Measurements from ENCODE around the gene ACTR3. TPM values are rescaled to one million over a fixed set of nuclear protein-coding genes. Genes with fewer than 3 reads are reported as not detected.

The ACTR3 gene
- total RNA-seq, 1 donor from 2014 or later: 105 TPM

GRCh38 chr2:113863144-113863543 is 26.7 kb upstream of the ACTR3 start:
- Histone ChIP-seq H3K9me3 (no peaks in the 10 kb centered on the region), H3K27me3 (no peaks in the 10 kb centered on the region), H3K36me3 (no peaks in the 10 kb centered on the region), H3K27ac (no peak overlapping the region), H3K4me3 (no peak overlapping the region), H3K4me1 (peaks cover 16% of the 10 kb centered on the region)
- DNase-seq (ENCODE audit: extremely low spot score in 2 of 2): no peak
- TF ChIP-seq CTCF (IDR thresholded peaks at IDR 0.05) (no peak), POLR2AphosphoS5 (IDR thresholded peaks at IDR 0.05; ENCODE audit: insufficient read depth in 1 of 2, low read depth in 1 of 2) (no peak)
- intact Hi-C loops (cut with DNase I): no loop called here

GRCh38 chr2:113867571-113867970 is 22.3 kb upstream of the ACTR3 start:
- no peak for TF ChIP-seq CTCF (IDR thresholded peaks at IDR 0.05)
- no peak for TF ChIP-seq POLR2AphosphoS5 (IDR thresholded peaks at IDR 0.05; ENCODE audit: insufficient read depth in 1 of 2, low read depth in 1 of 2)
- no peak for TF ChIP-seq POLR2A (IDR thresholded peaks at IDR 0.05)
- intact Hi-C loops (cut with DNase I): no loop called here
- Histone ChIP-seq H3K27me3 (no peaks in the 10 kb centered on the region), H3K4me3 (no peak overlapping the region), H3K36me3 (no peaks in the 10 kb centered on the region), H3K4me1 (no peaks in the 10 kb centered on the region), H3K9me3 (no peaks in the 10 kb centered on the region), H3K27ac (no peak overlapping the region)
- no peak for DNase-seq (ENCODE audit: extremely low spot score in 2 of 2)

GRCh38 chr2:113869253-113869652 is 20.6 kb upstream of the ACTR3 start:
- H3K9me3 ChIP-seq: no peaks in the 10 kb centered on the region
- H3K27me3 ChIP-seq: no peaks in the 10 kb centered on the region
- H3K36me3 ChIP-seq: no peaks in the 10 kb centered on the region
- DNase-seq (ENCODE audit: extremely low spot score in 2 of 2): no peak
- intact Hi-C loops (cut with DNase I): no loop called here
- no peak overlapping the region for H3K4me3 ChIP-seq
- no peak for TF ChIP-seq POLR2AphosphoS5 (IDR thresholded peaks at IDR 0.05; ENCODE audit: insufficient read depth in 1 of 2, low read depth in 1 of 2)
- TF ChIP-seq CTCF (IDR thresholded peaks at IDR 0.05): no peak
- TF ChIP-seq POLR2A (IDR thresholded peaks at IDR 0.05): no peak
- no peak overlapping the region for H3K27ac ChIP-seq
- H3K4me1 ChIP-seq: no peaks in the 10 kb centered on the region

GRCh38 chr2:113872201-113872600 is 17.7 kb upstream of the ACTR3 start:
- no peak for DNase-seq (ENCODE audit: extremely low spot score in 2 of 2)
- no peaks in the 10 kb centered on the region for H3K9me3 ChIP-seq
- intact Hi-C loops (cut with DNase I): no loop called here
- H3K27ac ChIP-seq: no peak overlapping the region
- no peak overlapping the region for H3K4me3 ChIP-seq
- no peaks in the 10 kb centered on the region for H3K27me3 ChIP-seq
- H3K36me3 ChIP-seq: no peaks in the 10 kb centered on the region
- peaks cover 8% of the 10 kb centered on the region for H3K4me1 ChIP-seq
- no peak for TF ChIP-seq POLR2AphosphoS5 (IDR thresholded peaks at IDR 0.05; ENCODE audit: insufficient read depth in 1 of 2, low read depth in 1 of 2)
- no peak for TF ChIP-seq CTCF (IDR thresholded peaks at IDR 0.05)

- intact Hi-C loops (cut with DNase I): no loop called here
- no peak for DNase-seq (ENCODE audit: extremely low spot score in 2 of 2)
- TF ChIP-seq POLR2AphosphoS5 (IDR thresholded peaks at IDR 0.05; ENCODE audit: insufficient read depth in 1 of 2, low read depth in 1 of 2): no peak
- TF ChIP-seq CTCF (IDR thresholded peaks at IDR 0.05): no peak
- TF ChIP-seq POLR2A (IDR thresholded peaks at IDR 0.05): no peak
Measured at GRCh38 chr2:113873867-113874266, 16.0 kb upstream of the ACTR3 start.

More at GRCh38 chr2:113873867-113874266, 16.0 kb upstream of the ACTR3 start:
- no peak overlapping the region for H3K4me3 ChIP-seq
- no peaks in the 10 kb centered on the region for H3K9me3 ChIP-seq
- no peaks in the 10 kb centered on the region for H3K27me3 ChIP-seq
- no peaks in the 10 kb centered on the region for H3K36me3 ChIP-seq
- H3K4me1 ChIP-seq: peaks cover 19% of the 10 kb centered on the region
- no peak overlapping the region for H3K27ac ChIP-seq

All from vagina (tissue), 2 donors.